Stimulated activated naive CD8-positive, alpha-beta T cell treated with anti-CD3 and anti-CD28 coated beads, Interleukin-15, Interleukin-2, amounts not matched to agents 100 ng/mL and 50 ng/mL, for 24 hours (primary cell): ENCODE results near the gene SLC41A3.
A peak's percentile ranks its signal among the peaks of the same experiment; 100 is the strongest.
"Not testable (repeated sequence)": the region's sequence is repeated elsewhere in the genome, so short reads cannot be mapped to it uniquely, and the experiment has no call there.

Experiments
- H3K27ac Mint-ChIP-seq: one replicate; pipeline ENCODE4 v1.8.0; 2021; ENCODE audit warnings: mild to moderate bottlenecking, mixed read lengths
- H3K27me3 Mint-ChIP-seq: one replicate; pipeline ENCODE4 v1.8.0; 2021; ENCODE audit warnings: mixed read lengths
- H3K36me3 Mint-ChIP-seq: one replicate; pipeline ENCODE4 v1.8.0; 2021; ENCODE audit warnings: low read depth, mixed read lengths
- H3K4me1 Mint-ChIP-seq: one replicate; pipeline ENCODE4 v1.8.0; 2021; ENCODE audit warnings: low read depth, mixed read lengths
- H3K4me3 Mint-ChIP-seq: one replicate; pipeline ENCODE4 v1.8.0; 2021; ENCODE audit warnings: mild to moderate bottlenecking, mixed read lengths
- H3K9me3 Mint-ChIP-seq: one replicate; pipeline ENCODE4 v1.8.0; 2021; ENCODE audit warnings: mixed read lengths

Gene SLC41A3

DNA sequence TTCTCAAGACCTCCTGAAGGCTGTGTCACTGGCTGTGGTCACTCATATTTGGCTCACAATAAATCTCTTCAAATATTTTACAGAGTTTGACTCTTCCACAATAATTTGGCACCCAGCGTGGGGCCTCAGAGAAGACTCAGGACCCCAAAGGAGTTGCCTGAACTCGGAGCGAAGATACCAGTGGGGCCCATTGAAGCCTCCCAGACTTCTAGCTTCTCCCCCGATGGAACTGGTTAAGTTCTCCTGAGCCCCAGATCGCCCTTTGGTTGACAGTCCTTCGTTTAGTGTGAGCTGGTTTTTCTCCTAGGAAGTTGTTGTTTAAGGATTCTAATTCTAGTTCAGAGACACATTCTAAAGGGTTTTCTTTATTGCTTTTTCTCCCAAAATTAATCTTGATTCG, 1.4 kb upstream of the SLC41A3 start:
- H3K9me3 Mint-ChIP-seq: no peaks in the 10 kb centered on the region
- H3K27me3 Mint-ChIP-seq: no peaks in the 10 kb centered on the region
- H3K27ac Mint-ChIP-seq: peak overlapping the region; percentile 83
- H3K36me3 Mint-ChIP-seq: no peaks in the 10 kb centered on the region
- peak overlapping the region; percentile 86 for H3K4me3 Mint-ChIP-seq
- peaks cover 23% of the 10 kb centered on the region for H3K4me1 Mint-ChIP-seq

DNA sequence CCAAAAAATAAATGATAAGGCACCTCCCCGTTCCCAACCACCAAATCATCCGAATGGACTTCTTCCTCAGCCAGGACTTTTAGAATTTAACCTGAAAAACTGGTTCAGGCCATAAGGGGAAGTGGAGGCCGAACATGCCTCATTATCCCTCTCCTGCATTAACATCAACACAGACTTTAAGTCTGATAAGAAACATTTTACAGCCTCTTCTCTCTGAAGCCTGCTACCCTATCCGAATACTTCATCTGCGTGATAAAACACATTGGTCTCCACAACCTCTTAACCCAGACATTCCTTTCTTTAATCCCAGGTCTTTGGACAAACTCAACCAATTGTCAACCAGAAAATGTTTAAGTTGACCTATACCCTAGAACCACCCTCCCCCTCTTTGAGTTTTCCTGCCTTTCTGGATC, 850 bp upstream of the SLC41A3 start:
- no peaks in the 10 kb centered on the region for H3K27me3 Mint-ChIP-seq
- H3K9me3 Mint-ChIP-seq: no peaks in the 10 kb centered on the region
- peak overlapping the region; percentile 83 for H3K27ac Mint-ChIP-seq
- peaks cover 23% of the 10 kb centered on the region for H3K4me1 Mint-ChIP-seq
- no peaks in the 10 kb centered on the region for H3K36me3 Mint-ChIP-seq
- peak overlapping the region; percentile 86 for H3K4me3 Mint-ChIP-seq

- Mint-ChIP-seq H3K27me3 (no peaks in the 10 kb centered on the region), H3K27ac (peak overlapping the region; percentile 94), H3K4me3 (peak overlapping the region; percentile 86), H3K9me3 (no peaks in the 10 kb centered on the region), H3K4me1 (peaks cover 23% of the 10 kb centered on the region), H3K36me3 (no peaks in the 10 kb centered on the region)
Observed at GRCh38 chr3:126083511-126083912, 412 bp downstream of the SLC41A3 start.

DNA sequence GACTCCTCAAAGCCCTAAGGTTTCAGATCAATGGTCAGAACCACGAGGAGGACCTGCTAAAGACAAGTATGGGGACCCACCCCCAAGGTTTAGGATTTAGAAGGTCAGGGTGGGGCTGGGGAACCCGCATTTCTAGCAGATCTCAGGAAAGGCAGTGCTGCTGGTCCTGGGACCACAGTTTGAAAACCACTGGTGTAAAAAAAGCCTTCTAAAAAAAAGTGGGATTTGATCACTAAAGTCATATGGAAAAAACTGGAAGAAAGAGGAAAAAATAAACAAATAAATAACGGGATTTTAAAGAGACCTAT, 832 bp downstream of the SLC41A3 start:
- Mint-ChIP-seq H3K4me1 (peaks cover 23% of the 10 kb centered on the region), H3K4me3 (peak overlapping the region; percentile 86), H3K36me3 (no peaks in the 10 kb centered on the region), H3K27ac (peak overlapping the region; percentile 94), H3K27me3 (no peaks in the 10 kb centered on the region), H3K9me3 (no peaks in the 10 kb centered on the region)

GRCh38 chr3:126082362-126083137, 1.4 kb downstream of the SLC41A3 start:
- H3K9me3 Mint-ChIP-seq: no peaks in the 10 kb centered on the region
- peak overlapping the region; percentile 86 for H3K4me3 Mint-ChIP-seq
- H3K27me3 Mint-ChIP-seq: no peaks in the 10 kb centered on the region
- H3K36me3 Mint-ChIP-seq: peaks cover under 1% of the 10 kb centered on the region
- peaks cover 23% of the 10 kb centered on the region for H3K4me1 Mint-ChIP-seq
- H3K27ac Mint-ChIP-seq: peak overlapping the region; percentile 94

- H3K27me3 Mint-ChIP-seq: no peaks in the 10 kb centered on the region
- peaks cover 3% of the 10 kb centered on the region for H3K36me3 Mint-ChIP-seq
- no peak overlapping the region for H3K27ac Mint-ChIP-seq
- H3K4me3 Mint-ChIP-seq: no peak overlapping the region
- H3K4me1 Mint-ChIP-seq: peaks cover 23% of the 10 kb centered on the region
- no peaks in the 10 kb centered on the region for H3K9me3 Mint-ChIP-seq
Observed at GRCh38 chr3:126081618-126082361, 2.1 kb downstream of the SLC41A3 start.

DNA sequence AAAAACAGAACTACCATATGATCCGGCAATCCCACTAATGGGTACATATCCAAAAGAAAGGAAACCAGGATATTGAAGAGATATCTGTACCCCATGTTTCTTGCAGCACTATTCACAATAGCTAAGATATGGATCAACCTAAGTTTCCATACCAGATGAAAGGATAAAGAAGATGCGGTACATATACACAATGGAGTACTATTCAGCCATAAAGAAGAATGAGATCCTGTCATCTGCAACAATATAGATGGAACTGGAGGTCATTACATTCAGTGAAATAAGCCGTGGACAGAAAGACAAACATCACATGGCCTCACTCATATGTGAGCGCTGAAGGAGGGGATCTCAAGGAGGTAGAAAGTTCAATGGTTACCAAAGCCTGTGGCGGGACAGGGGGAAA, 3.0 kb downstream of the SLC41A3 start:
- H3K36me3 Mint-ChIP-seq: peaks cover 3% of the 10 kb centered on the region
- no peak overlapping the region for H3K27ac Mint-ChIP-seq
- no peaks in the 10 kb centered on the region for H3K9me3 Mint-ChIP-seq
- no peak overlapping the region for H3K4me3 Mint-ChIP-seq
- no peaks in the 10 kb centered on the region for H3K27me3 Mint-ChIP-seq
- peaks cover 19% of the 10 kb centered on the region for H3K4me1 Mint-ChIP-seq

DNA sequence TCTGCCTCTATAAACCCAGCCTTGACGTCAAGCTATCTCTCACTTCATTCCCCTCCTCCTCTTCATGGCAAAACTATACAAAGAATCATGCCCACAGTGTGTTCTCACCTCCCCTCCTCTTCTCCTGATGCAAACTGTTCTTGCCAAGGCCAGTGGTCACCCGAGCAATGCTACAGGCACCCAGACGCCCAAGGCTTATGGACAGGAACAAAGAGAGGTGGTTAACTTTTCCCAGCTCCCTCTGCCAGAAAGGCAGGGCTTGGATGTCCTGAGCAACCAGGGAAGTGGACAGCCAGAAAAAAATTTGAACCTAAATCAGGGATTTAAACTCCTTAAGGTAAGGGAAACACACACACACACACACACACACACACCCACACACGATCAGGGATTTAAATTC, 5.1 kb downstream of the SLC41A3 start:
- peaks cover 5% of the 10 kb centered on the region for H3K4me1 Mint-ChIP-seq
- no peaks in the 10 kb centered on the region for H3K9me3 Mint-ChIP-seq
- H3K4me3 Mint-ChIP-seq: no peak overlapping the region
- H3K27ac Mint-ChIP-seq: no peak overlapping the region
- H3K36me3 Mint-ChIP-seq: peaks cover 8% of the 10 kb centered on the region
- H3K27me3 Mint-ChIP-seq: no peaks in the 10 kb centered on the region

DNA sequence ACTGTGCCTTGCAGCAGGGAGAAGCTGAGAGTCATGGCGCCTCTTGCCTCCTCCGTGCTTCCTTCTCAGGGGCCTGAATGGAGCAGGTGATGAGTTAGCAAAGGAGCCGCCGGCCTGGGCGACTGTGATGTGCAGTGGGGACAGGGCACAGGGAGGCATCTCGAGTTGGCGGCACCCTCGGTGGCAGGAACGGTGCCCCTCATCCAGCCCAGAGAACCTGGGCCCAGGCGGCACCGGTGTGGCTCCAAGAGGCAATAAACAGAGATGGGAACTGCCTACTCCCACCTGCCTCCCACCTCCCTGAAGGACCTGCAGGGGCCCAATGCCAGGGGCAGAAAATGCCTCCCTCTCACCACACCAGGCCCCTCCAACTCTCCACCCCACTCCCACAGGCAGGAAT, 6.2 kb downstream of the SLC41A3 start:
- Mint-ChIP-seq H3K27me3 (no peaks in the 10 kb centered on the region), H3K4me3 (no peak overlapping the region), H3K4me1 (peaks cover under 1% of the 10 kb centered on the region), H3K9me3 (no peaks in the 10 kb centered on the region), H3K27ac (no peak overlapping the region), H3K36me3 (peaks cover 11% of the 10 kb centered on the region)

- Mint-ChIP-seq H3K9me3 (no peaks in the 10 kb centered on the region), H3K36me3 (peaks cover 14% of the 10 kb centered on the region), H3K4me1 (no peaks in the 10 kb centered on the region)
Observed at GRCh38 chr3:126076140-126076539, 7.8 kb downstream of the SLC41A3 start.

DNA sequence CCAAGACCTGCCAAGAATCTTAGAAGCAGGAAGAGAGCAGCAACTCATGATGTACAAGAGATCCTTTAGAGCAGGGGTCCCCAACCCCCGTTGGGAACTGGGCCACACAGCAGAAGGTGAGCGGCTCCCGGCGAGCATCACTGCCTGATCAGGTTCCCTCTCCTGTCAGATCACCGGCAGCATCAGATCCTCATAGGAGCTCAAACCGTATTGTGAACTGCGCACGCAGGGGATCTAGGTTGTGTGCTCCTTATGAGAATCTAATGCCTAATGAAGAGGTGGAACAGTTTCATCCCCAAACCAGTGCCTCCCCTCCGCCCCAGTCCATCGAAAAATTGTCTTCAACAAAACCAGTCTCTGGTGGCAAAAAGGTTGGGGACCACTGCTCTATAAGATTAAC, 13.8 kb downstream of the SLC41A3 start:
- Mint-ChIP-seq H3K27me3 (no peaks in the 10 kb centered on the region), H3K27ac (no peak overlapping the region), H3K4me3 (no peak overlapping the region), H3K4me1 (peaks cover 4% of the 10 kb centered on the region), H3K9me3 (no peaks in the 10 kb centered on the region), H3K36me3 (peaks cover 24% of the 10 kb centered on the region)

More at GRCh38 chr3:126076140-126076539, 7.8 kb downstream of the SLC41A3 start:
- H3K27ac Mint-ChIP-seq: no peak overlapping the region
- no peaks in the 10 kb centered on the region for H3K27me3 Mint-ChIP-seq
- H3K4me3 Mint-ChIP-seq: no peak overlapping the region

GRCh38 chr3:126067959-126068358, 16.0 kb downstream of the SLC41A3 start:
- Mint-ChIP-seq H3K4me3 (no peak overlapping the region), H3K4me1 (peaks cover 12% of the 10 kb centered on the region), H3K36me3 (peaks cover 18% of the 10 kb centered on the region), H3K27ac (no peak overlapping the region), H3K27me3 (no peaks in the 10 kb centered on the region), H3K9me3 (no peaks in the 10 kb centered on the region)

DNA sequence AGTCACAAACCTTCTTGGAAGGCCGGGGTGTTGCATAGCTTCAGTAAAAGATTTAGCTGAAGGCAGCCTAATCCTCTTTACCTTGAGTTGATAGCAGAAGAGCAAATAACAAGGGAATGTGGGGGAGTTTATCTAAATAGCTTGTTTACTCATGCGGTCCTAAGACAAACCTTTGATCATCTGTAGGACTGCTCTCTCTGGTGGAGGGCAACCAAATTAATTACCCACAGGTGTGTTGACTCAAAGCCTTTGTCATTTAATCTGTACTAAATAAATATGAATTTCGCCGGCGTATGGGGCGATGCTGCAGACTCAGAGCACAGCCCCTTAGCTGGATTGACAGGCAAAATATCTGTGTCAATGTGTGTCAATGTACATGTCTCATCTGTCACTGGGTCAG, 17.2 kb downstream of the SLC41A3 start:
- peaks cover 12% of the 10 kb centered on the region for H3K4me1 Mint-ChIP-seq
- H3K36me3 Mint-ChIP-seq: peaks cover 12% of the 10 kb centered on the region
- H3K27me3 Mint-ChIP-seq, H3K9me3 Mint-ChIP-seq, H3K27ac Mint-ChIP-seq, H3K4me3 Mint-ChIP-seq: not testable (repeated sequence)

- Mint-ChIP-seq H3K4me1 (peaks cover 12% of the 10 kb centered on the region), H3K27ac (no peak overlapping the region), H3K9me3 (no peaks in the 10 kb centered on the region), H3K27me3 (no peaks in the 10 kb centered on the region), H3K36me3 (peaks cover 12% of the 10 kb centered on the region), H3K4me3 (no peak overlapping the region)
Observed at GRCh38 chr3:126065876-126066275, 18.0 kb downstream of the SLC41A3 start.

GRCh38 chr3:126064627-126065258, 19.2 kb downstream of the SLC41A3 start:
- Mint-ChIP-seq H3K36me3 (peaks cover 10% of the 10 kb centered on the region), H3K9me3 (no peaks in the 10 kb centered on the region), H3K27me3 (no peaks in the 10 kb centered on the region), H3K4me3 (no peak overlapping the region), H3K4me1 (peaks cover 10% of the 10 kb centered on the region), H3K27ac (no peak overlapping the region)
